Measurements from ENCODE around the gene TSR1. TPM values are rescaled to one million over a fixed set of nuclear protein-coding genes. Genes with fewer than 3 reads are reported as not detected.

The TSR1 gene
- 10 to 100 TPM; 27.8 to 30.2 TPM for total RNA-seq

DNA sequence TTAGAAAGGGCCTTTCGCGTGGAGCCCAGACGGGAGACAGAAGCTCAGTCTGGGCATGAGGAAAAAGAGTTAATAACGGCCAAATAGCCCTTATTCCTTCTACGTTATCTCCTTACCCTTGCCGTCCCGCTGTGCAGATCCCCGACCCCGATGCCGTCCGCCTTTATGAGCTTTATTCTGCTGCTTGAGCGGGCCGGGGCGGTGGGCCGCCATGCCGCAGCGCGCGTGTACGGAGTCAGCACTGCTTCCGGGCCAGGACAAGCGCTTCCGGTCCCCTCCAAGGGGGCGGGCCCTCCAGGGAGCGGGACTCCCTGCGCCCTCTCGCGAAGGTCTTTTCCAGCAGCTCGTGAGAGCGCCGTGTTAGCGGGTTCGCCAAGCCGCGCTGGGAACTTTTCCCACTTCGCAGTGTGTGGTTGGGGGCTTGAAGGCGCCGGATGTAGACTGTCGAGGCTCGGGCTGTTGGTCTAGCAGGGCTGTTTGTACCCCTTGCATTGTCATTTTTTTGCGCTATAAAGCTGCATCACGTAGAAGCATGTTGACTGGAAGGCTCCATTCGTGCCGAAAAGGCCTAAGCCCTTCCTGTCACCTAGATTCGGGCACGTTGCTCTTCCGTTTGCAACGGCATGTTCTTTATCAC lies at the start of gene TSR1:
TSR1 (minus strand) TSS at position 243 of the 637 bp plus-strand sequence; CDS start at position 213, 30 bp downstream.
- Mint-ChIP-seq H3K27ac (peak within 1 kb of the TSS; percentile 91), H3K4me1 (peaks cover 17% of the 10 kb centered on the region), H3K9me3 (no peaks in the 10 kb centered on the region), H3K4me3 (peak within 1 kb of the TSS; percentile 98), H3K36me3 (peaks cover 13% of the 10 kb centered on the region), H3K27me3 (no peaks in the 10 kb centered on the region)
- POLR2A ChIA-PET, result interaction anchor here (0.7 to 3.4 kb wide), 19 partner anchors 9 to 619 kb away, joined by 3 to 25 read pairs (median 3); partner anchors contain the start of genes HIC1, SMG6 and SRR
- DNase-seq (peak; percentile 90), ATAC-seq (ENCODE audit: low read depth) (peak; percentile 87)

DNA sequence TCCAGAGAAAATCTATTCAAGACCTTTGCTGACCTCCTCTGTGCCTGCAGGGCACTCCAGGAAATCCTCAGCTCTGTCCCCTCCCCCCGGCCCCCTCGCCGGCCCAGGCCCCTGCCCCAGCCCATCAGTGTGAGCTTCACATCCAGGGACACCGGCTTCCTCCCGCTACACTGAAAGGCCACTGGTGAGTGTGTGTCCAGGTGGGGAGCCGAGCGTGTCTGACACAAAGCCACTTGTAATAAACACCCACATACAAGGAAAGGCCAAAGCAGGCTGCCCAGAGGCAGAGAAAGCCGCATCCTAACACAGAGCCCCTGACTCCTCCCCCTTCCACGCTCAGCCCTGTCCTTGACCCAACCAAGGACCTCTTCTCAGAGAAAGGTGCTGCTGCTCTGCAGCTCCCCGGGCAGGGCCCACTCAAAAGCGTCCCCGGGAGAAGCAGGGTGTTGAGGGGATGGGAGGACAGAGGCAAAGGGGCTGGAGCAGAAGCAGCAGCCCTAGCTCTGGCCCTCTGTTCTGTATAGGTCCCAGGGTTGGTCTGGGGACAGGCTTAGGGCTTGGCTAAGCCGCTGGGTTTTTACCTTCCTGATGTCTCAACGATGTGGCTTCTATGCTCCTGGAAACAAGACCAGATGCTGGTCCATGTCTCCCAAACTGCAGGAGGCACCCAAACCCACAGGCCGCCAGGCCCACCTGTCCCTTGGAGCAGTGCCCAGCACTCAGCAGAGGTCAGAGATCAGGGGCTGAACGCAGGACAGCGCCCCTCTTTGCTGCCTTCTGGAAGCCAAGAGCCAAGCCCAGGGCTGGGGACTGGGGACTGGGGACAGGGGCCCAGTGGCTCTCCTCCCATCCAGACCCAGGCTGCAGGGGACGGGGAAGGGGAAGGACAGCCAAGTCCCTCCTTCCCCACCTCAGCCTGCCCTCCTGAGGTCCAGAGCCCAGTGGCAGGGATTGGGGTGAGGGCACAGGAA lies 49.3 kb upstream of the TSR1 start:
- Mint-ChIP-seq H3K27ac (no peak overlapping the region), H3K27me3 (no peaks in the 10 kb centered on the region), H3K36me3 (peaks cover 5% of the 10 kb centered on the region), H3K9me3 (no peaks in the 10 kb centered on the region), H3K4me3 (no peak overlapping the region), H3K4me1 (peaks cover 17% of the 10 kb centered on the region)
- ATAC-seq (ENCODE audit: low read depth), result no peak
- POLR2A ChIA-PET, result no interaction called here
- DNase-seq, result no peak

DNA sequence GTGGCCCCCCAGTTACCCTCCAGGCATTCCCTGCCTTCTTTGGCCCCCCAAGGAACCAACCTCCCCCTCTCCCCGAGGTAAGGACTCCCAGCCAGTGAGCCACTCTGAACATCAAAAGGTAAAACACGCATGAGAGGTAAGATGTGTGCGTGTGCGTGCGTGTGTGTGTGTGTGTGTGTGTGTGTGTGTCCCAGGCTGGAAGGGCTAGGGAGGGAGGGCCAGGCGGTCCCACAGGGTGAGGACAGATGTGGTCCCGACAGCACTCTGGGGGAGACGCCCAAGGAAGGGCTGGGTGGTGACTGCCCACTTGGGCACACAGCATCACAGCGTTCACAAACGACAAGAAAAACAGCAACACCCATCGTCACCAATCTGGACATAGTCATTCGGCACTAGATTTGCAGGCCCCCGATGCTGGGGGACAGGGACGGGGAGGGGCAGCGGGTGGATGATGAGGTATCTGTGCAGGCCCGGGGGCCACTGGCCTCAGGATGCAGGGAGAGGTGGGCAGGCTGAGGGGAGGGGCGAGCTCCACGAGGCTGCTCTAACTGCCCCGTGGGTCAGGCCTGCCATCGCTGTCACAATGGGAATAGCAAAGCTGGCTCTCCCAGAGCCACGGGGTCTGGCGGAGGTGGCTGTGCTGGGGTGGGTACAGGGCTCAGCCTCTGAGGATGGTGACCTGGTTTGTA lies 48.3 kb upstream of the TSR1 start:
- Mint-ChIP-seq H3K27me3 (no peaks in the 10 kb centered on the region), H3K4me1 (peaks cover 13% of the 10 kb centered on the region), H3K27ac (no peak overlapping the region), H3K4me3 (no peak overlapping the region), H3K36me3 (peaks cover 4% of the 10 kb centered on the region), H3K9me3 (no peaks in the 10 kb centered on the region)
- POLR2A ChIA-PET, result interaction anchor here (2.6 to 3.3 kb wide), 2 partner anchors 8 to 31 kb away, joined by 33 to 45 read pairs; no protein-coding TSS in a partner anchor
- DNase-seq (no peak), ATAC-seq (ENCODE audit: low read depth) (no peak)

DNA sequence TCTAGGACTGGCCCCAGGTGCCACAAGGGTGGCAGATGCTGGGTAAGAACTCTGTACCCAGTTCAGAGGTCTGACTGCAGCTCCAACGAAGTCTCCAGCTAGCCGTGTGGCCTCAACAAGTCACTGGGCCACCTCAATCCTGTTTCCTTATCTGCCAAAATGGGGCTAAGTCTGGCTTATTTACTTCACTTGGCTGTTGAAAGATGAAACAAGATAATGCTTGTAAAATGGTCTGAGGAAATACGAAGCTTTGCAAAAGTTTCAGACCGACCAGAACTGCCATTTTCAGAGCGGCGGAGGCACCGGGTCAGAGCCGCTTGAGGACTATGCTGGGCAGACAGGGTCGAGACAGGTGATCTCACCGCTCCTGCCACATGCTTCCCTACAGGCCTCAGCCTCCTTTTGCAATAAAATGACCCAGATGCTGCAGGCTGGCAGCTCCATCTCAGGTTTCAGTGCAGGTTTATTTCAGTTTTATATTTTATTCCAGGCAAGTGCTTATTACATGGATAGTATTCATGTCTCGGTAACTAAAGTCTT lies 47.4 kb upstream of the TSR1 start:
- ATAC-seq (ENCODE audit: low read depth), result no peak
- POLR2A ChIA-PET, result interaction anchor here (2.3 to 3.3 kb wide), 4 partner anchors 9 to 32 kb away, joined by 16 to 45 read pairs (median 26); partner anchors contain the start of gene MNT
- H3K27me3 Mint-ChIP-seq, result no peaks in the 10 kb centered on the region
- peaks cover 7% of the 10 kb centered on the region for H3K4me1 Mint-ChIP-seq
- H3K4me3 Mint-ChIP-seq, result no peak overlapping the region
- no peak for DNase-seq
- peaks cover 2% of the 10 kb centered on the region for H3K36me3 Mint-ChIP-seq
- no peaks in the 10 kb centered on the region for H3K9me3 Mint-ChIP-seq
- no peak overlapping the region for H3K27ac Mint-ChIP-seq

DNA sequence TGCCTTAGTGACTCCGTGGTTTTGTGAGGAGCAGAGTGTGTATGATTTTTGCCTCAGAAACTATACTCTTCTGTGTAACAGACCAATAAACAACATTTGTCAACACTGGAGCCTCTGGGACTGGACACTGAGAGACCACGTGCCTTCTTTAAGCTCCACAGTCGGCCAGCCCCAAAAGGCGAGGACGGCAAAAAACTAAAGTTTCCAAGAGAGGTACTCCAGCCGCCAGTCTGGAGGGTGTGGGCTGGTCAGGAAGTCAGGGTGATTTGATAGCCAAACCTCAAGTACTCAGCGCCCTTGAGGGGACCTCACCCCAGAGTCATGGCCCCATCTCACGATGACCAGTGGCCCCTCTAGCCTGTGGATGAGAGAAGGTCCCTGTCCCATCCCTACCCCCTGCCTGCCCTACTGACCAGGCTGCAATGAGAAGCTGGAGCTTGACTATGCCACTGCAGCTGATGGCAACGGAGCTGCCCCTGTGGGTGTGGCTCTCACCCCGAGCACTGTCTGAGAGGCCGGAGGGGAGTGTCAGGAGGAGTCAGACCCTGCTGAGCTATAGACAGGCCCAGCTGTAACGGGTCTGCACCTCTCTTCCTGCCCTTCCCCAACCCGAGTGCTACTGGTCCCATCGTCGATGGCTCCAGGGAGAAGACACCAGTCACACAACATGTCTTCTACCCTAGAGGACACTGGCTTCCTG lies 44.8 kb upstream of the TSR1 start:
- ATAC-seq (ENCODE audit: low read depth), result no peak
- H3K27me3 Mint-ChIP-seq, result no peaks in the 10 kb centered on the region
- H3K9me3 Mint-ChIP-seq, result no peaks in the 10 kb centered on the region
- H3K4me3 Mint-ChIP-seq, result no peak overlapping the region
- POLR2A ChIA-PET, result no interaction called here
- peaks cover 3% of the 10 kb centered on the region for H3K4me1 Mint-ChIP-seq
- H3K27ac Mint-ChIP-seq, result no peak overlapping the region
- no peak for DNase-seq
- H3K36me3 Mint-ChIP-seq, result no peaks in the 10 kb centered on the region

DNA sequence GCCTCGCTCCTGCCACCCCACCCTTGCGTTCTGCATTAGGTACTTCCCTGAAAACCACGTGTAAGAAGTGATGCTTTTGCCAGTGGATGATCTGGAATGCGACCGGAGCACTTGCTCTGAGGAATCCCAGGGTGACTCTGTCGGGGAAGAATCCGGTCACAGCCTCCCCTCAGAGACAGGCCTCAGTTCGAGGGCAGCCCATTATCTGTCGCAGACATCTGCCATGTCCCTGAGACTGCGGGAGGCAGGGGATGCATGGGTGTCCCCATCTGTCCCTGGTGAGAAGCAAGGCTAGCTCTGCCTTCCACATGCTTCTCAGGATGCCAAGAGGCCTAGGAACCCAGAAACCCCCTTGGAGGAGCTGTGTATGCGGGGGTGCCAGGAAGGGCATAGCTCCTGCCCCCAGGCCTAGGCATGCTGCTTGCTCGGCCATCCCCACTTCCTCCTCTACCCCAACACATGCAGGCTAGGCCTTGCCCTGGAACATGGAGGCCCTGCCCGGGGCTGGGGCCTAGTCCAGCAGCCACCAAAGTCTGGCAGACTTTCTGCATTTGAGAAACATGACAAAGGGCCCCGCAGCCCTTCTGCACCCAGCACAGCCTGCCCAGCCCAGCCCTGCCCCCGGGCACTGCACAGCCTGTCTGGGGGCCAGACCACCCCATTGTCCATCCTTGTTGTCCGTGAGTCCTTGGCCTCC lies 44.1 kb upstream of the TSR1 start:
- Mint-ChIP-seq H3K4me1 (peaks cover 3% of the 10 kb centered on the region), H3K36me3 (no peaks in the 10 kb centered on the region), H3K4me3 (no peak overlapping the region), H3K9me3 (no peaks in the 10 kb centered on the region), H3K27me3 (no peaks in the 10 kb centered on the region), H3K27ac (no peak overlapping the region)
- DNase-seq (no peak), ATAC-seq (ENCODE audit: low read depth) (no peak)
- POLR2A ChIA-PET, result no interaction called here

DNA sequence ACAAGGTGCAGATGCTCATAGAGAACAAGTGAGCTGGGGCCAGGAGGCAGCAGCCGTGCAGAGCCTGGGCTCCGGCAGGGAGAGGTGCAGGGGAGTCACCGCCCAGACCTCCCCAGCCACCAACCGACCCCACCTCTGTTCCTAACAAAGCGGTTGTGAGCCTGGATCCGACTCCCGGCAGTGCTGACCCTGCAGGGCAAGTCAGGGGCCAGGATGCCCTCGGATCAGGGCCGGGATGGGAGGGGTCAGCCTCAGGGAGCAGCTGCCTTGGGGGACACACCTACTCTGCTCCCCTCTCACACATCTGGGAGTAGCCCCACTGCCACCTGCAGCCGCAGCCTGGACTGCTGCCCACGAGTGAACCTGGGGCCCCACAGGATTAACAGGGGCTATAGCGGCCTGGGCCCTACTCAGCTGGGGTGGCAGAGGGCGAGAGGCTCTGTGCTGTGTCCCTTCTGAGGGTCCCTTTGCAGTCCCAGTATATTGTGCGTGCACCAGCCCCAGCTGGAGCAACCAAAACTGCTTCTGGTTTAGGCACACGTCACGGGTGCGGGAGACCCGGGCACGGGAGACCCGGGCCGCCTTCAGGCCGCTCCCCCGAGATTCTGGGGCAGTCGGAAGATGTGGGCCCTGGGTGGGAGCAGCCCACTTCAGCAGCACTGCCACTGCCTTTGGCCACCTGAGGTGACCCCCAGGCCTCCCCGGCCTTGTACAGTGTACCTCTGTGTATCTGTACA lies 43.4 kb upstream of the TSR1 start:
- POLR2A ChIA-PET, result no interaction called here
- Mint-ChIP-seq H3K4me3 (no peak overlapping the region), H3K4me1 (peaks cover 3% of the 10 kb centered on the region), H3K36me3 (no peaks in the 10 kb centered on the region), H3K9me3 (no peaks in the 10 kb centered on the region), H3K27me3 (no peaks in the 10 kb centered on the region), H3K27ac (no peak overlapping the region)
- DNase-seq, result no peak
- ATAC-seq (ENCODE audit: low read depth), result no peak

DNA sequence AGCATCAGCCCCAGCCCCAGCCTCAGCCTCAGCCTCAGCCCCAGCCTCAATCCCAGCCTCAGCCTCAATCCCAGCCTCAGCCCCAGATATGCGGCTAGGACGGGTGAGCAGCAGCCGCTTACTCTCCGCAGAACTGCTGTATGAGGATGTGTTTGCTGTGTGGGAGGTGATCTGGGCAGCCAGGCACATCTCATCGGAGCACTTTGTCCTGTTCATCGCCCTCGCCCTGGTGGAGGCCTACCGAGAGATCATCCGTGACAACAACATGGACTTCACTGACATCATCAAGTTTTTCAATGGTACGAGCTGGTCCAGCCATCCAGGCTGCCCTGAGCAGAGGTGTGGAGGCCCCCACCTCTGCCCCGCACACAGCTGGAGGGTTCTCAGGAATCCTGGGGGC lies 42.6 kb upstream of the TSR1 start:
- Mint-ChIP-seq H3K27ac (no peak overlapping the region), H3K36me3 (no peaks in the 10 kb centered on the region)
- POLR2A ChIA-PET, result interaction anchor here (0.6 kb wide), 1 partner anchor 47 kb away, joined by 6 read pairs; no protein-coding TSS in a partner anchor

DNA sequence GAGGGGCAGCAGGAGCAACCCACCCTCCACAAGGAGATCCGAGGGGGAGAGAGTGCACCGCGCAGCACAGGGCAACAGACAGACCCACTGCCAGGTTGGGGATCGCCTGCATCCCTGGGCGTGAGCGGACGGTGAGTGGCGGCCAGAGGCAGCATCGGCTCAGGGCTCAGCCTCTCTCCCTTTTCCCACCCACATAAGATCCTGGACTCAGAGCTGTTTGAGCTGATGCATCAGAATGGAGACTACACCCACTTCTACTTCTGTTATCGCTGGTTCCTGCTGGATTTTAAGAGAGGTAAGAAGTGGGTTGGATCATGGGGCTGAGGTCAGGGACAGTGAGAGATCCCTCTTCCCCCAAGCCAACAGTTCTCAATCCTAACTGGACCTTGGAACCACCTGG lies 41.4 kb upstream of the TSR1 start:
- H3K9me3 Mint-ChIP-seq, result no peaks in the 10 kb centered on the region
- H3K4me1 Mint-ChIP-seq, result no peaks in the 10 kb centered on the region
- ATAC-seq (ENCODE audit: low read depth), result no peak
- DNase-seq, result no peak
- no peak overlapping the region for H3K27ac Mint-ChIP-seq
- no peaks in the 10 kb centered on the region for H3K36me3 Mint-ChIP-seq
- no peak overlapping the region for H3K4me3 Mint-ChIP-seq
- POLR2A ChIA-PET, result no interaction called here
- no peaks in the 10 kb centered on the region for H3K27me3 Mint-ChIP-seq

More for the DNA sequence above, 42.6 kb upstream of the TSR1 start:
- DNase-seq (no peak), ATAC-seq (ENCODE audit: low read depth) (no peak)
- Mint-ChIP-seq H3K27me3 (no peaks in the 10 kb centered on the region), H3K9me3 (no peaks in the 10 kb centered on the region), H3K4me1 (peaks cover 3% of the 10 kb centered on the region), H3K4me3 (no peak overlapping the region)

DNA sequence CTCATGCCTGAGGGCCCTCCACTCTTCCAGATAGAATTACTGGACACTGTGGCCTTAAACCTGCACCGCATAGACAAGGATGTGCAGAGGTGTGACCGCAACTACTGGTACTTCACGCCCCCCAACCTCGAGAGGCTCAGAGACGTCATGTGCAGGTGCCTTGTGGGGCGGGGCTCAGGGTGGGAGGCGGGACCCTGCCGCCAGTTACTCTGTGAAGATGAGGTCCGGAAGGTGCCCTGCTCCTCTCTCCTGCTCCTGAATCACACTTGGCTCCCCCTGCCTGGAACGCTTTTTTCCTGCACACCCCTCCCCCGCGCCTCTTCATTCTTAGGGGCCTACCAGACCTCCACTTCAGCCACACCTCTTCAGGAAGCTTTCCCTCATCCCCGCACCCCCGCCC lies 39.9 kb upstream of the TSR1 start:
- H3K4me1 Mint-ChIP-seq, result no peaks in the 10 kb centered on the region
- POLR2A ChIA-PET, result no interaction called here
- DNase-seq, result no peak
- H3K4me3 Mint-ChIP-seq, result no peak overlapping the region
- no peak overlapping the region for H3K27ac Mint-ChIP-seq
- no peaks in the 10 kb centered on the region for H3K36me3 Mint-ChIP-seq
- no peak for ATAC-seq (ENCODE audit: low read depth)
- H3K9me3 Mint-ChIP-seq, result no peaks in the 10 kb centered on the region
- H3K27me3 Mint-ChIP-seq, result no peaks in the 10 kb centered on the region

DNA sequence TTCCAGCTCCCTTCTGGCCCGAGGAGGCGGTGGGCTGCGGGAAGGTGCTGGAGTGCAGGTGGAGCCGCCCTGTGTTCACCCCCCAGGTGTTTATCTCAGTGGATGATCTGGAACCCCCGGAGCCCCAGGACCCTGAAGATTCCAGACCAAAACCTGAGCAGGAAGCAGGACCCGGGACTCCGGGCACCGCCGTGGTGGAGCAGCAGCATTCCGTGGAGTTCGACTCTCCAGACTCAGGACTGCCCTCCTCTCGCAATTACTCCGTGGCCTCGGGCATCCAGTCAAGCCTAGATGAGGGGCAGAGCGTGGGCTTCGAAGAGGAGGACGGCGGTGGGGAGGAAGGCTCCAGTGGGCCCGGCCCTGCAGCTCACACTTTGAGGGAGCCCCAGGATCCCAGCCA lies 39.1 kb upstream of the TSR1 start:
- Mint-ChIP-seq H3K4me3 (no peak overlapping the region), H3K9me3 (no peaks in the 10 kb centered on the region), H3K4me1 (no peaks in the 10 kb centered on the region), H3K36me3 (no peaks in the 10 kb centered on the region), H3K27ac (no peak overlapping the region), H3K27me3 (no peaks in the 10 kb centered on the region)
- ATAC-seq (ENCODE audit: low read depth) (no peak), DNase-seq (no peak)
- POLR2A ChIA-PET, result no interaction called here
